K562 (cell line): ENCODE data around the gene ZIC2. TPM values are rescaled to one million over a fixed set of nuclear protein-coding genes. Genes with fewer than 3 reads are reported as not detected.

Experiments
- ATAC-seq: fragments of 200-7000 bp; cut with Tn5 transposase; 3 replicates; pipeline ENCODE4 v1.9.1; 2020; ENCODE audit warnings: moderate library complexity
- BruUV-seq: library from RNA; stranded (reverse); fragments of 400-500 nt; replicated peaks from 2 replicates; lab custom pipeline; 2021; lab: Mats Ljungman, UMichigan
- CTCF ChIA-PET: fragments of 300-600 bp; formaldehyde crosslinking; extraction: SDS; loops from one replicate; lab custom pipeline; 2021; ENCODE audit warnings: low intra/inter-chr PET ratio; lab: Yijun Ruan, JAX
- POLR2A ChIA-PET: fragments of 300-600, 350-650 bp; sonication (Branson Sonifier 250); formaldehyde crosslinking; extraction: SDS; loops from one replicate; lab custom pipeline; 2021; ENCODE audit warnings: antibody characterized with exemption, inconsistent platforms; lab: Yijun Ruan, JAX
- DNase-seq, 4 experiments: peaks; one replicate each; pipeline versions ENCODE4 v3.0.0 to v3.0.0-alpha.2; 2011 to 2018; ENCODE audit warnings: low spot score in 3 of 4, mixed read lengths in 3 of 4; ENCODE audit errors: extremely low read depth in 1 of 4
- FAIRE-seq: peaks from 2 replicates; lab custom pipeline; 2011; peaks lifted over from hg19 to GRCh38; lab: Jason Lieb, UNC
- H2AFZ ChIP-seq: 2 replicates; pipeline ENCODE4 v1.6.0; 2011; ENCODE audit warnings: low read depth, low read length, control low read depth, inconsistent platforms
- H3K27ac ChIP-seq: fragments of 200-600 bp; 3 replicates; pipeline ENCODE4 v1.8.0; 2011; ENCODE audit warnings: low read depth, mild to moderate bottlenecking, control low read depth, inconsistent platforms, low read length, moderate library complexity, mixed read lengths; ENCODE audit errors: extremely low read depth
- H3K27me3 ChIP-seq, 2 experiments: fragments of 300-600 bp in 1 of 2; 2 replicates in 1 of 2; 3 replicates in 1 of 2; pipeline versions ENCODE4 v1.6.0 to v1.8.0; 2011; ENCODE audit warnings: inconsistent platforms in 2 of 2, low read length in 2 of 2, mild to moderate bottlenecking in 1 of 2, mixed read lengths in 1 of 2, moderate library complexity in 1 of 2; ENCODE audit not compliant: control insufficient read depth in 2 of 2, insufficient read depth in 2 of 2
- H3K36me3 ChIP-seq: fragments of 300-600 bp; 3 replicates; pipeline ENCODE4 v1.8.0; 2011; ENCODE audit warnings: mild to moderate bottlenecking, low read length, inconsistent platforms; ENCODE audit not compliant: control insufficient read depth, insufficient read depth
- H3K4me1 ChIP-seq, 2 experiments: fragments of 200-600 bp in 1 of 2; replicated peaks in 1 of 2; 2 replicates in 1 of 2; 3 replicates in 1 of 2; pipeline versions ENCODE4 v1.5.1 to v1.8.0; 2011; ENCODE audit warnings: inconsistent platforms in 2 of 2, low read length in 2 of 2, mild to moderate bottlenecking in 1 of 2, mixed read lengths in 1 of 2, moderate library complexity in 1 of 2; ENCODE audit not compliant: control insufficient read depth in 2 of 2, insufficient read depth in 2 of 2
- H3K4me2 ChIP-seq: 2 replicates; pipeline ENCODE4 v1.6.1; 2011; ENCODE audit warnings: low read length, control low read depth, inconsistent platforms, mixed read lengths; ENCODE audit not compliant: insufficient read depth
- H3K4me3 ChIP-seq: fragments of 200-600 bp; sonication (generic), shearing (Covaris generic); 2 replicates; pipeline ENCODE4 v1.5.1; 2016; ENCODE audit warnings: control low read depth, inconsistent platforms
- H3K79me2 ChIP-seq: fragments of 200-600 bp; 3 replicates; pipeline ENCODE4 v1.8.0; 2011; ENCODE audit warnings: low read length, inconsistent platforms; ENCODE audit not compliant: control insufficient read depth, insufficient read depth
- H3K9ac ChIP-seq, 2 experiments: 2 replicates each; pipeline versions ENCODE4 v1.6.0 to v1.6.1; 2011; ENCODE audit warnings: low read depth in 2 of 2, low read length in 2 of 2, control low read depth in 1 of 2, inconsistent platforms in 1 of 2, mild to moderate bottlenecking in 1 of 2, mixed read lengths in 1 of 2; ENCODE audit not compliant: insufficient read depth in 1 of 2
- H3K9me1 ChIP-seq: one replicate; pipeline ENCODE4 v1.6.0; 2011; ENCODE audit warnings: inconsistent platforms, mild to moderate bottlenecking, low read length, moderate library complexity; ENCODE audit not compliant: control insufficient read depth, insufficient read depth
- H3K9me3 ChIP-seq: replicated peaks from 2 replicates; pipeline ENCODE4 v1.5.1; 2011; ENCODE audit warnings: low read depth, low read length, inconsistent platforms; ENCODE audit not compliant: control insufficient read depth, insufficient read depth
- H4K20me1 ChIP-seq: replicated peaks from 2 replicates; pipeline ENCODE4 v1.6.1; 2011; ENCODE audit warnings: low read length, inconsistent platforms, mixed read lengths; ENCODE audit not compliant: control insufficient read depth, insufficient read depth
- CBFA2T3 ChIP-seq: fragments of 450-650 bp; IDR thresholded peaks from 2 replicates; pipeline ENCODE4 v1.6.1; 2017
- FUS ChIP-seq: fragments of 200-400 bp; formaldehyde crosslinking; optimal IDR thresholded peaks from 2 replicates; pipeline ENCODE3; 2017; ENCODE audit warnings: low read depth, low read length
- GABPA ChIP-seq: fragments of 200-800 bp; sonication (Bioruptor generic); conservative IDR thresholded peaks from 2 replicates; pipeline ENCODE4 v1.6.1; 2016; ENCODE audit warnings: low read depth, missing genetic modification characterization, missing compliant biosample characterization
- HDAC1 ChIP-seq, 2 experiments: fragments of 450-650 bp; IDR thresholded peaks; 2 replicates each; pipeline ENCODE4 v1.6.1; 2016 to 2017; ENCODE audit warnings: inconsistent platforms in 1 of 2, mild to moderate bottlenecking in 1 of 2, moderate library complexity in 1 of 2
- HMG20B ChIP-seq: fragments of 250-450 bp; sonication (Bioruptor Pico); IDR thresholded peaks from 2 replicates; pipeline ENCODE4 v1.5.0; 2021; ENCODE audit warnings: mild to moderate bottlenecking
- KDM5B ChIP-seq: fragments of 200-600 bp; sonication (generic); IDR thresholded peaks from 2 replicates; pipeline ENCODE4 v1.6.1; 2012; ENCODE audit warnings: low read depth, mild to moderate bottlenecking, moderate library complexity, low read length, control low read depth, inconsistent platforms; ENCODE audit not compliant: insufficient replicate concordance
- MYC ChIP-seq, 2 experiments: fragments of 250-450 bp in 1 of 2; sonication (Bioruptor Pico) in 1 of 2; IDR thresholded peaks; 2 replicates each; pipeline versions ENCODE4 v1.5.1 to v1.6.1; 2012 to 2021; ENCODE audit warnings: low read depth in 2 of 2, borderline replicate concordance in 1 of 2, improper control_type of control experiment in 1 of 2, low read length in 1 of 2, mild to moderate bottlenecking in 1 of 2, moderate library complexity in 1 of 2
- NCOA2 ChIP-seq, 2 experiments: fragments of 450-650 bp; IDR thresholded peaks; 2 replicates each; pipeline ENCODE4 v1.6.1; 2018; ENCODE audit warnings: mild to moderate bottlenecking in 2 of 2, moderate library complexity in 1 of 2; ENCODE audit not compliant: partially characterized antibody in 2 of 2
- NFIC ChIP-seq: fragments of 450-650 bp; IDR thresholded peaks from 2 replicates; pipeline ENCODE4 v1.6.1; 2017; ENCODE audit warnings: mild to moderate bottlenecking, inconsistent platforms
- PCBP1 ChIP-seq: fragments of 200-400 bp; formaldehyde crosslinking; IDR thresholded peaks from 2 replicates; pipeline ENCODE4 v1.6.1; 2018; ENCODE audit warnings: mild to moderate bottlenecking, low read depth, low read length; ENCODE audit not compliant: poor library complexity, severe bottlenecking
- SMARCB1 ChIP-seq: IDR thresholded peaks from 2 replicates; pipeline ENCODE4 v1.6.1; 2011; ENCODE audit warnings: improper control_type of control experiment, low read depth; ENCODE audit not compliant: insufficient read length
- TAF1 ChIP-seq: IDR thresholded peaks from 2 replicates; pipeline ENCODE4 v1.6.1; 2011; ENCODE audit warnings: mild to moderate bottlenecking, low read length, moderate library complexity; ENCODE audit not compliant: insufficient read depth, control insufficient read depth, severe bottlenecking; ENCODE audit errors: extremely low read depth
- TOE1 ChIP-seq, 2 experiments: fragments of 450-650 bp in 1 of 2; sonication (generic) in 1 of 2; formaldehyde crosslinking in 1 of 2; IDR thresholded peaks; 2 replicates each; pipeline versions ENCODE4 v1.7.1 to v1.8.0; 2016 to 2022; ENCODE audit warnings: borderline replicate concordance in 2 of 2, mild to moderate bottlenecking in 2 of 2, antibody characterized with exemption in 1 of 2, inconsistent platforms in 1 of 2, low read depth in 1 of 2, missing genetic modification reagents in 1 of 2, moderate library complexity in 1 of 2
- ZFX ChIP-seq: sonication (generic); formaldehyde crosslinking; IDR thresholded peaks from 2 replicates; pipeline ENCODE4 v1.8.0; 2022; ENCODE audit warnings: mild to moderate bottlenecking, missing genetic modification reagents, moderate library complexity
- ZNF263 ChIP-seq: sonication (generic); formaldehyde crosslinking; IDR thresholded peaks from 2 replicates; pipeline ENCODE4 v1.8.0; 2022; ENCODE audit warnings: mild to moderate bottlenecking, missing genetic modification reagents, borderline replicate concordance
- ZNF592 ChIP-seq: fragments of 450-650 bp; IDR thresholded peaks from 2 replicates; pipeline ENCODE4 v1.6.1; 2017; ENCODE audit warnings: antibody characterized with exemption, mild to moderate bottlenecking
- ZNF785 ChIP-seq: fragments of 250-450 bp; sonication (Bioruptor Pico); IDR thresholded peaks from 2 replicates; pipeline ENCODE4 v1.4.0; 2020; ENCODE audit warnings: mild to moderate bottlenecking
- WGBS: fragments of 100-300 bp; shearing (Covaris generic); methylation state at CpG from one replicate; pipeline ENCODE4 v1.1.6; 2016; ENCODE audit warnings: low coverage, mixed read lengths; ENCODE audit not compliant: insufficient coverage; ENCODE audit errors: missing lambda C conversion rate; 5-methylcytosine and 5-hydroxymethylcytosine counted together
- in situ Hi-C: fragments of 300-500 bp; cut with MboI; formaldehyde crosslinking; loops from 4 replicates; pipeline ENCODE4 v1.15.0; 2018; ENCODE audit warnings: inconsistent platforms, mixed read lengths
- intact Hi-C: fragments of 100-400 bp; cut with micrococcal nuclease; formaldehyde crosslinking; loops from 2 replicates; pipeline ENCODE4 v1.14.2; 2022
- polyA plus RNA-seq, 8 experiments: library from polyadenylated mRNA; depleted of rRNA in 4 of 8; stranded (reverse) in 5 of 8; unstranded in 3 of 8; fragments of >200 nt; fragmentation: Nextera tagmentation in 2 of 8; fragmentation: Illumina TruSeq in 1 of 8; extraction: Ambion mirVana in 2 of 8; extraction: Trizol in 1 of 8; gene quantifications; 2 replicates each; pipeline versions ENCODE4 v1.2.1 to v1.2.3, GENCODE V29; 2011 to 2014; ENCODE audit warnings: inconsistent platforms in 1 of 8, missing spikeins in 1 of 8
- total RNA-seq, 7 experiments: library from RNA; depleted of rRNA in 6 of 7; stranded (reverse); fragments of >200 nt in 6 of 7; fragmentation: Illumina TruSeq in 2 of 7; extraction: Trizol in 2 of 7; gene quantifications; 2 replicates each; pipeline versions ENCODE4 v1.2.1 to v1.2.3, GENCODE V29; 2011 to 2021; ENCODE audit warnings: low replicate concordance in 1 of 7

The ZIC2 gene
- total and polyA plus RNA-seq, 9 of the 15 experiments (the other 6 are each of a cell fraction or from before 2014, with no cell fraction given): 1.8 to 18.0 (median 4.5) TPM

GRCh38 chr13:99982036-99982730, 599 bp downstream of the ZIC2 start:
- H3K27me3 ChIP-seq: no peaks in the 10 kb centered on the region
- in situ Hi-C loops (no loop called here), intact Hi-C loops (loop anchor here (5.0 kb wide), 1 partner anchor 255 kb away; no protein-coding TSS in a partner anchor)
- H4K20me1 ChIP-seq: no peaks in the 10 kb centered on the region
- peaks cover 5 to 46% of the 10 kb centered on the region in 2 experiments; a peak in 3 of 5 replicates for H3K4me1 ChIP-seq
- no peaks in the 10 kb centered on the region for H3K9me3 ChIP-seq
- peaks cover 31% of the 10 kb centered on the region for H3K79me2 ChIP-seq
- under 1% methylated on average over 17 of the region's 98 CpGs for WGBS
- POLR2A ChIA-PET: interaction anchor here (0.7 to 2.6 kb wide), 3 partner anchors 10 to 578 kb away, joined by 3 to 7 read pairs (median 6); no protein-coding TSS in a partner anchor
- H3K9me1 ChIP-seq: no peaks in the 10 kb centered on the region
- peak overlapping the region; percentile 59 for H3K4me3 ChIP-seq
- peak overlapping the region; percentile 59; the same call in 1 of the 2 replicates for H2AFZ ChIP-seq
- H3K9ac ChIP-seq: peak overlapping the region; percentile 65 to 92
- H3K4me2 ChIP-seq: peak overlapping the region; percentile 85; the same call in 1 of the 2 replicates
- no TSS peak for BruUV-seq
- DNase-seq: peak in 3 of 4 experiments; percentile 17 to 35 (median 27)
- CTCF ChIA-PET: no interaction called here
- peak; percentile 3 for ATAC-seq
- H3K36me3 ChIP-seq: peaks cover 14% of the 10 kb centered on the region; the same call in 1 of the 3 replicates
- FAIRE-seq: no peak
- peak overlapping the region; percentile 92 for H3K27ac ChIP-seq
- TF ChIP-seq ZNF785 (CRISPR knock-in tag) (no peak), SMARCB1 (no peak), HDAC1 (IDR thresholded peaks at IDR 0.05) (no peak), GABPA (tag) (no peak; the same call in 1 of the 2 replicates), FUS (peak; percentile 46), ZNF592 (0 out of 2 replicates have a peak, but pooled peaks have one; percentile 16), MYC (IDR thresholded peaks at IDR 0.05; ENCODE audit: low read depth, low read length) (peak; percentile 53), MYC (CRISPR knock-in tag; IDR thresholded peaks at IDR 0.05; ENCODE audit: borderline replicate concordance, low read depth) (no peak), CBFA2T3 (no peak), ZFX (CRISPR knock-in tag) (peak; percentile 66), PCBP1 (peak; percentile 67), TAF1 (peak; percentile 18), NFIC (no peak), ZNF263 (CRISPR knock-in tag) (no peak), TOE1 (IDR thresholded peaks at IDR 0.05; ENCODE audit: borderline replicate concordance) (no peak), TOE1 (CRISPR knock-in tag; IDR thresholded peaks at IDR 0.05; ENCODE audit: borderline replicate concordance, low read depth) (no peak), KDM5B (peak; percentile 22), NCOA2 (IDR thresholded peaks at IDR 0.05; ENCODE audit: partially characterized antibody in 2 of 2) (no peak), HMG20B (no peak)
